ENCODE measurements around the gene CSAG2.

Gene CSAG2

DNA sequence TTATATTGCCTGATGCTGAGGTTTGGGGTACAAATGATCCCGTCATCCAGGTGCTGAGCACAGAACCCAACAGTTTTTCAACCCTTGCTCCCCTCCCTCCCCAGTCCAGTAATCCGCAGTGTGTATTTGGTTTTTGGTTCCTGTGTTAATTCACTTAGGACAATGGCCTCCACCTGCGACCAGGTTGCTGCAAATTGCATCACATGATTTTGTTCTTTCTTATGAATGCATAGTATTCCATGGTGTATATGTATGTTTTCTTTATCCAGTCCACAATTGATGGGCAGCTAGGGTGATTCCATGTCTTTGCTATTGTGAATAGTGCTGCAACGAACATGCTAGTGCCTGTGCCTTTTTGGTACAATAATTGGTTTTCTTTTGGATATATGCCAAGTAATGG, 46.0 kb downstream of the CSAG2 start:
- no peak for DNase-seq (ENCODE audit: low read depth)

DNA sequence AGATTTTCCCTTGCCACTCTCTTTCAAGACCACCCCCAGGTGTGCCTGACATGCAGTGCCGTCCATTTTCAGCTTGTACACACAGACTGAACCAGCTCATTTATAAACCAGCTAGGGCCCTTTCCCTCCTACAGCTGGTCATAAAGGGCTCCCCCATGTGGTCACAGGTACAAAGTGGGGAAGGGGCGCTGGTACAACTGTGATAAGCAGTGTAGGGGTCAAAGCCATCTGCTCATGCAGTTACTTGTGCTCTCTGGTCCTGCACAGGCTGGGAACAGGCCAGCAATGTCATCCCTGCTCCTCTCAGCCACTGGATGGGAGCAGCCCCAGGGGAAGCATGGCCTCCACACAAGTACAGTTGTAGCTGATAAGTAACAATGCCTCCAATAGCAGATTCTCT, 50.8 kb downstream of the CSAG2 start:
- no peak for DNase-seq (ENCODE audit: low read depth)

Data from activated T-helper 1 cell treated with Interleukin-2 at 50 U/mL for 16 hours (primary cell).